Measurements from ENCODE around the gene TFCP2. TPM values are rescaled to one million over a fixed set of nuclear protein-coding genes. Genes with fewer than 3 reads are reported as not detected.
A peak's percentile ranks its signal among the peaks of the same experiment; 100 is the strongest.

TFCP2 gene
- total and polyA plus RNA-seq, 2 of the 13 experiments (the other 11 are each of a cell fraction or from before 2014, with no cell fraction given) = 7.6 to 10.0 TPM

DNA sequence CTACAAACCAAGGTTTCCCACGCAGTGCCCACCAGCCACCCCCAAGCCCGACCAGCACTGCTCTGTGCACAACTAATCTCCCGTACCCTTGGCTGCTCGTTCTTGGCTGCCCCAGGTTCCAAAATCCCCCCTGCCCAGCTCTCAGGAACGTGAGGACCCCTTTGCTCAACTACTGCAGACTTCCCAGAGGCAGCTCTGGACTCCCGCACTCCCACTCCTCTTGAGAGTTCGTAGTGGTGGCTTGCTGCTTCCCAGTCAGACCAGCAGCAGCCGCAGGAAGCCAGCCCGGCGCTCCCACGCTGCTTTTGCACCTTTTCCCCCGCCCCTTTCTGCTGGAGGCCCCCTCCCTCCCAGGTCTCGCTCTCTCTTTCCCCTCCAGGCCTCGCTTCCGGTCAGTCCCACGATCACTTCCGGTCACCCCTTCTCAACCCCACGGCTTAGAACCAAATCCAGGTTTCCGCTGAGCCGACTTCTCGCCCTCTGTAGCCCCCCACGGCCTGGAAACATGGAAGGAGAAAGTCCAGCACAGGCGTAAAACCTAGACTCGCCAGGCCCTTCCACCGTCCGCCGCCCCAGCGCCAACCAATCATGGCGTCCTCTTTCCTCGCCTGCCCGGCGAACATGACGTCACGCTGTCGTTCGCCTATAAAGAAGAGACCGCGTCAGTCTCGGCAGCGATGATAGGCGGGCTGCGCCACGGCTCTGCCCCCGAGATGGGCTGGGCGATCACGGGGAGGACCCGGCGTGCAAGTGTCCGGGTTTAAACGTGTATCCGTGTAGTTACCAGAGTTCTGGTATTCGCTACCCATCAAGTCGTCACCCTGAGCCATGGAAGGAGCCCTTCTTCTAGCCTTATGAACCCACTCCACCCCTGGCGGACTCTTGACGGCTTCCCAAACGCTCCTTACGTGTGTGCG is at the start of gene TFCP2 (continued):
- TF ChIP-seq, protein P1, sequence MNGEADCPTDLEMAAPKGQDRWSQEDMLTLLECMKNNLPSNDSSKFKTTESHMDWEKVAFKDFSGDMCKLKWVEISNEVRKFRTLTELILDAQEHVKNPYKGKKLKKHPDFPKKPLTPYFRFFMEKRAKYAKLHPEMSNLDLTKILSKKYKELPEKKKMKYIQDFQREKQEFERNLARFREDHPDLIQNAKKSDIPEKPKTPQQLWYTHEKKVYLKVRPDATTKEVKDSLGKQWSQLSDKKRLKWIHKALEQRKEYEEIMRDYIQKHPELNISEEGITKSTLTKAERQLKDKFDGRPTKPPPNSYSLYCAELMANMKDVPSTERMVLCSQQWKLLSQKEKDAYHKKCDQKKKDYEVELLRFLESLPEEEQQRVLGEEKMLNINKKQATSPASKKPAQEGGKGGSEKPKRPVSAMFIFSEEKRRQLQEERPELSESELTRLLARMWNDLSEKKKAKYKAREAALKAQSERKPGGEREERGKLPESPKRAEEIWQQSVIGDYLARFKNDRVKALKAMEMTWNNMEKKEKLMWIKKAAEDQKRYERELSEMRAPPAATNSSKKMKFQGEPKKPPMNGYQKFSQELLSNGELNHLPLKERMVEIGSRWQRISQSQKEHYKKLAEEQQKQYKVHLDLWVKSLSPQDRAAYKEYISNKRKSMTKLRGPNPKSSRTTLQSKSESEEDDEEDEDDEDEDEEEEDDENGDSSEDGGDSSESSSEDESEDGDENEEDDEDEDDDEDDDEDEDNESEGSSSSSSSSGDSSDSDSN (CRISPR knock-in tag; IDR thresholded peaks at IDR 0.05) = peak; percentile 81
- TF ChIP-seq HIVEP1 (CRISPR knock-in tag; IDR thresholded peaks at IDR 0.05) (peak; percentile 73; the same call in 1 of the 2 replicates), SAP130 (CRISPR knock-in tag; IDR thresholded peaks at IDR 0.05; ENCODE audit: low read depth) (peak; percentile 81), ZNF724P (CRISPR knock-in tag; IDR thresholded peaks at IDR 0.05; ENCODE audit: borderline replicate concordance) (no peak; the same call in 1 of the 2 replicates), SRSF1 (optimal IDR thresholded peaks at IDR 0.05; ENCODE audit: low read depth, low read length) (peak; percentile 83), EHMT2 (IDR thresholded peaks at IDR 0.05; ENCODE audit: borderline replicate concordance, low read depth, low read length) (peak; percentile 71; the same call in 1 of the 2 replicates), ZNF460 (CRISPR knock-in tag; IDR thresholded peaks at IDR 0.05; ENCODE audit: borderline replicate concordance) (peak; percentile 25; the same call in 1 of the 2 replicates)
- TF ChIP-seq, protein P2, sequence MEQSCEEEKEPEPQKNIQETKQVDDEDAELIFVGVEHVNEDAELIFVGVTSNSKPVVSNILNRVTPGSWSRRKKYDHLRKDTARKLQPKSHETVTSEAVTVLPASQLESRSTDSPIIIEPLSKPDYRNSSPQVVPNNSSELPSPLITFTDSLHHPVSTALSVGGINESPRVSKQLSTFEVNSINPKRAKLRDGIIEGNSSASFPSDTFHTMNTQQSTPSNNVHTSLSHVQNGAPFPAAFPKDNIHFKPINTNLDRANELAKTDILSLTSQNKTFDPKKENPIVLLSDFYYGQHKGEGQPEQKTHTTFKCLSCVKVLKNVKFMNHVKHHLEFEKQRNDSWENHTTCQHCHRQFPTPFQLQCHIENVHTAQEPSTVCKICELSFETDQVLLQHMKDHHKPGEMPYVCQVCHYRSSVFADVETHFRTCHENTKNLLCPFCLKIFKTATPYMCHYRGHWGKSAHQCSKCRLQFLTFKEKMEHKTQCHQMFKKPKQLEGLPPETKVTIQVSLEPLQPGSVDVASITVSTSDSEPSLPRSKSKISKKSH (CRISPR knock-in tag; IDR thresholded peaks at IDR 0.05; ENCODE audit: borderline replicate concordance) = no peak; the same call in 1 of the 2 replicates
- TF ChIP-seq, protein P3, sequence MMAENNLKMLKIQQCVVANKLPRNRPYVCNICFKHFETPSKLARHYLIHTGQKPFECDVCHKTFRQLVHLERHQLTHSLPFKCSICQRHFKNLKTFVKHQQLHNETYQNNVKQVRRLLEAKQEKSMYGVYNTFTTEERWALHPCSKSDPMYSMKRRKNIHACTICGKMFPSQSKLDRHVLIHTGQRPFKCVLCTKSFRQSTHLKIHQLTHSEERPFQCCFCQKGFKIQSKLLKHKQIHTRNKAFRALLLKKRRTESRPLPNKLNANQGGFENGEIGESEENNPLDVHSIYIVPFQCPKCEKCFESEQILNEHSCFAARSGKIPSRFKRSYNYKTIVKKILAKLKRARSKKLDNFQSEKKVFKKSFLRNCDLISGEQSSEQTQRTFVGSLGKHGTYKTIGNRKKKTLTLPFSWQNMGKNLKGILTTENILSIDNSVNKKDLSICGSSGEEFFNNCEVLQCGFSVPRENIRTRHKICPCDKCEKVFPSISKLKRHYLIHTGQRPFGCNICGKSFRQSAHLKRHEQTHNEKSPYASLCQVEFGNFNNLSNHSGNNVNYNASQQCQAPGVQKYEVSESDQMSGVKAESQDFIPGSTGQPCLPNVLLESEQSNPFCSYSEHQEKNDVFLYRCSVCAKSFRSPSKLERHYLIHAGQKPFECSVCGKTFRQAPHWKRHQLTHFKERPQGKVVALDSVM (CRISPR knock-in tag; IDR thresholded peaks at IDR 0.05) = 0 out of 2 replicates have a peak, but pooled peaks have one; percentile 29

Measured in HepG2 (cell line).